Hepatocyte (in vitro differentiated cells): ENCODE measurements around the gene ABLIM1.

Experiments
- EZH2phosphoT487 ChIP-seq: fragments of 200-600 bp; sonication (generic); IDR thresholded peaks from one replicate; pipeline ENCODE4 v1.6.1; 2018; ENCODE audit warnings: antibody characterized with exemption, mild to moderate bottlenecking, low read depth, moderate library complexity; ENCODE audit not compliant: unreplicated experiment, severe bottlenecking
- TF ChIP-seq, protein P1 (sequence below): fragments of 200-600 bp; sonication (generic); IDR thresholded peaks from 2 replicates; pipeline ENCODE4 v1.5.1; 2016; ENCODE audit warnings: antibody characterized with exemption, mild to moderate bottlenecking; ENCODE audit not compliant: poor library complexity

DNA sequence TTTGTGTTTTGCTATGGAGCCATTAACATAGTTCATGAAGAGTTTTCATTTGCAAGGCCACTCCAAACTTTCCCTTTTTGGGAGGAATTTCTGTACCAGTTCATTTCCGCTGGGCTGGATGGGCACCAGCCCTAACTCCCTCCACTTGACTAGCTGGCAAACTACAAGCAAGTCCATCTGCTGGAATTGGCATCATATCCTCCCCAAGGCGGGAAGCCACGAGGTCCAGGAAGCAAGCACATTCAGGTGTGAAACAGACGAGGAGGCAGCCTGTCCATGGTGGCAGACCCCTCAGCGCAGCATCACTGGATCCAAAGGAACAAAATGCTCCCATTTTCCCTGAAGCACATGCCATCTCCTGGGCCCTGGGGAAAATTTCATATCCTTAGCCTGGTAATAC, 125.8 kb downstream of the ABLIM1 start:
- TF ChIP-seq, protein P1, sequence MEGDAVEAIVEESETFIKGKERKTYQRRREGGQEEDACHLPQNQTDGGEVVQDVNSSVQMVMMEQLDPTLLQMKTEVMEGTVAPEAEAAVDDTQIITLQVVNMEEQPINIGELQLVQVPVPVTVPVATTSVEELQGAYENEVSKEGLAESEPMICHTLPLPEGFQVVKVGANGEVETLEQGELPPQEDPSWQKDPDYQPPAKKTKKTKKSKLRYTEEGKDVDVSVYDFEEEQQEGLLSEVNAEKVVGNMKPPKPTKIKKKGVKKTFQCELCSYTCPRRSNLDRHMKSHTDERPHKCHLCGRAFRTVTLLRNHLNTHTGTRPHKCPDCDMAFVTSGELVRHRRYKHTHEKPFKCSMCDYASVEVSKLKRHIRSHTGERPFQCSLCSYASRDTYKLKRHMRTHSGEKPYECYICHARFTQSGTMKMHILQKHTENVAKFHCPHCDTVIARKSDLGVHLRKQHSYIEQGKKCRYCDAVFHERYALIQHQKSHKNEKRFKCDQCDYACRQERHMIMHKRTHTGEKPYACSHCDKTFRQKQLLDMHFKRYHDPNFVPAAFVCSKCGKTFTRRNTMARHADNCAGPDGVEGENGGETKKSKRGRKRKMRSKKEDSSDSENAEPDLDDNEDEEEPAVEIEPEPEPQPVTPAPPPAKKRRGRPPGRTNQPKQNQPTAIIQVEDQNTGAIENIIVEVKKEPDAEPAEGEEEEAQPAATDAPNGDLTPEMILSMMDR: no peak
- no peak for TF ChIP-seq EZH2phosphoT487
